Sigmoid colon (tissue), 7 donors: ENCODE data around the gene RMRP. TPM values are rescaled to one million over a fixed set of nuclear protein-coding genes. Genes with fewer than 3 reads are reported as not detected.

ENCODE experiments used
- DNase-seq: peaks from one replicate; pipeline ENCODE4 v3.0.0-alpha.2; 2019
- H3K27ac ChIP-seq, 4 donors: fragments of 200-600 bp; sonication (generic); one replicate each; pipeline ENCODE4 v1.5.1; 2016 to 2019; ENCODE audit warnings: mild to moderate bottlenecking in 1 of 4
- H3K27me3 ChIP-seq, 3 donors: fragments of 200-600 bp; sonication (generic); one replicate each; pipeline ENCODE4 v1.5.1; 2019; ENCODE audit warnings: mild to moderate bottlenecking in 1 of 3
- H3K36me3 ChIP-seq, 4 donors: fragments of 200-600 bp; sonication (generic); one replicate each; pipeline ENCODE4 v1.5.1; 2016 to 2019
- H3K4me1 ChIP-seq, 4 donors: fragments of 200-600 bp; sonication (generic); one replicate each; pipeline ENCODE4 v1.5.1; 2017 to 2019
- H3K4me3 ChIP-seq, 4 donors: fragments of 200-600 bp; sonication (generic); one replicate each; pipeline ENCODE4 v1.5.1; 2017 to 2019; ENCODE audit warnings: mild to moderate bottlenecking in 2 of 4, moderate library complexity in 1 of 4
- H3K9me3 ChIP-seq, 4 donors: fragments of 200-600 bp in 3 of 4; sonication (generic) in 3 of 4; one replicate each; pipeline versions ENCODE4 v1.5.1 to v1.6.1; 2013 to 2019
- EP300 ChIP-seq, 4 donors: sonication (generic); formaldehyde crosslinking; IDR thresholded peaks; one replicate each; pipeline ENCODE4 v1.6.1; 2017; ENCODE audit warnings: antibody characterized with exemption in 4 of 4
- POLR2A ChIP-seq, 2 donors: fragments of 450-650 bp; IDR thresholded peaks; one replicate each; pipeline ENCODE4 v1.6.1; 2016; ENCODE audit warnings: antibody characterized with exemption in 2 of 2, mild to moderate bottlenecking in 2 of 2, moderate library complexity in 2 of 2
- POLR2AphosphoS5 ChIP-seq, 4 donors: sonication (generic); formaldehyde crosslinking; IDR thresholded peaks; one replicate each; pipeline ENCODE4 v1.6.1; 2017; ENCODE audit warnings: antibody characterized with exemption in 4 of 4
- WGBS, 2 donors: extraction: QIAGEN DNeasy Blood & Tissue Kit; methylation state at CpG; one replicate each; pipeline ENCODE4 v1.1.7; 2013; 5-methylcytosine and 5-hydroxymethylcytosine counted together
- intact Hi-C: fragments of 100-400 bp; cut with DNase I; formaldehyde crosslinking; loops from one replicate; pipeline ENCODE4 v1.15.1; 2023
- polyA plus RNA-seq, 3 donors: library from polyadenylated mRNA; stranded (reverse); fragments of 200-250 nt; gene quantifications; one replicate each; pipeline ENCODE4 v1.2.3, GENCODE V29; 2013
- total RNA-seq, 4 donors: library from RNA; depleted of rRNA; stranded (reverse); fragments of >200 nt; gene quantifications; one replicate each; pipeline ENCODE4 v1.1.0, GENCODE V29; 2016
- TF ChIP-seq, protein P1 (sequence below), 4 experiments: fragments of 450-650 bp in 3 of 4; fragments of 200-600 bp in 1 of 4; IDR thresholded peaks; one replicate each; pipeline ENCODE4 v1.5.1; 2016 to 2019; ENCODE audit warnings: antibody characterized with exemption in 4 of 4, mild to moderate bottlenecking in 3 of 4, moderate library complexity in 2 of 4
- donor health status: healthy with polysubstance abuse.
- donor health status: Bipolar disorder and iron deficiency.
- donor health status: healthy.

Gene RMRP
- total and polyA plus RNA-seq, 7 donors, result 480 to 26,387 (median 4,377) TPM; not detected in 2

DNA sequence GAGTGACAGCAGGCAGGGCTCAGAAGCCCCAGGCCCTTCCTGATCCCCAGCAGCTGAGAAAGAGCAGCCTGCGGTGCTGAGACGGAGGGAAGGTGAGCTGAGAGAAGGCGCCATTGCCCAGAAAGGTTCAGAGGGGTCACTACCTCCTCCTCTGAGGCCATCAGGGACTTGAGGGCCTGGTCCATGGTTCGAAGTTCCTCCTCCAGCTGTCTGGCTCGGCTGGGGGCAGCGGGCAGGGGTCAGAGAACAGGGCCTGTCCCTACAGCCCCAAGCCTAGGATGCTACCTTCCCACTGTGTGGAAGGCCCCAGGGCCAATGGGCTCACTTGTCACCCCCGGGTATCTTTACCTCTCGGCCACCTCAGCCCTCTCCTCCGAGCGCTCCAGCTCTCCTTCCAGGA lies 27.1 kb upstream of the RMRP start:
- 95 to 96% methylated on average over 10 of the region's 10 CpGs for WGBS, 2 donors
- TF ChIP-seq POLR2A (IDR thresholded peaks at IDR 0.05), result no peak
- peak in 1 of 4 donors; percentile 6 for TF ChIP-seq POLR2AphosphoS5 (IDR thresholded peaks at IDR 0.05)
- DNase-seq, result no peak
- intact Hi-C loops, result no loop called here
- peak overlapping the region; percentile 95 to 100 (median 98) for H3K27ac ChIP-seq
- no peaks in the 10 kb centered on the region for H3K9me3 ChIP-seq
- H3K4me3 ChIP-seq, result peak overlapping the region; percentile 32 to 97 (median 91)
- no peaks in the 10 kb centered on the region for H3K27me3 ChIP-seq
- H3K36me3 ChIP-seq, result peaks cover 34 to 69% (median 57%) of the 10 kb centered on the region in 4 donors
- peaks cover 0 to 66% (median 46%) of the 10 kb centered on the region in 4 donors for H3K4me1 ChIP-seq

DNA sequence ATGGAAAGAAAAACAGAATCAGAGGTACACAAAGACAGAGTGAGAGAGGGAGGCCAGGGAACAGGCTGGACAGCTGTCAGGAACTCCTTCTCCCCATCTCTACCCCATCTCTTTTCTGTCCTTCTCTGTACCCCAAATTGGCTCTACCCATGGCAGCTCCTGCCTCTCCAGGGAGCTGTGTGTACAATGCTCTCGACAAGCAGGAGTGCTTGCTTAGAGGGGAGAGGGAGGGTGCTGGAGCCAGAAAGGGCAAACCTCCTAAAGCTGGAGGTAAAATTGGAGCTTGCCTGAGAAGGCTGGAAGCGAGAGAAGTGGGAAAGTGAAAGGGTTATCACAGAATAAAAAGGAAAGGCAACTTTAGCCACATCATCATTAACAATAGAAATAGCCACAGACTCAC lies 25.5 kb upstream of the RMRP start:
- Histone ChIP-seq H3K4me1 (peaks cover 0 to 64% (median 46%) of the 10 kb centered on the region in 4 donors), H3K36me3 (peaks cover 34 to 64% (median 52%) of the 10 kb centered on the region in 4 donors), H3K9me3 (no peaks in the 10 kb centered on the region), H3K27ac (peak overlapping the region; percentile 95 to 100 (median 98)), H3K27me3 (no peaks in the 10 kb centered on the region), H3K4me3 (peak overlapping the region in 2 of 4 donors; percentile 88 to 97)
- intact Hi-C loops, result no loop called here
- DNase-seq, result no peak
- WGBS, 2 donors, result 81% methylated on average over 2 of the region's 2 CpGs
- TF ChIP-seq POLR2A (IDR thresholded peaks at IDR 0.05), result no peak
- no peak for TF ChIP-seq POLR2AphosphoS5 (IDR thresholded peaks at IDR 0.05)
- TF ChIP-seq, protein P1, sequence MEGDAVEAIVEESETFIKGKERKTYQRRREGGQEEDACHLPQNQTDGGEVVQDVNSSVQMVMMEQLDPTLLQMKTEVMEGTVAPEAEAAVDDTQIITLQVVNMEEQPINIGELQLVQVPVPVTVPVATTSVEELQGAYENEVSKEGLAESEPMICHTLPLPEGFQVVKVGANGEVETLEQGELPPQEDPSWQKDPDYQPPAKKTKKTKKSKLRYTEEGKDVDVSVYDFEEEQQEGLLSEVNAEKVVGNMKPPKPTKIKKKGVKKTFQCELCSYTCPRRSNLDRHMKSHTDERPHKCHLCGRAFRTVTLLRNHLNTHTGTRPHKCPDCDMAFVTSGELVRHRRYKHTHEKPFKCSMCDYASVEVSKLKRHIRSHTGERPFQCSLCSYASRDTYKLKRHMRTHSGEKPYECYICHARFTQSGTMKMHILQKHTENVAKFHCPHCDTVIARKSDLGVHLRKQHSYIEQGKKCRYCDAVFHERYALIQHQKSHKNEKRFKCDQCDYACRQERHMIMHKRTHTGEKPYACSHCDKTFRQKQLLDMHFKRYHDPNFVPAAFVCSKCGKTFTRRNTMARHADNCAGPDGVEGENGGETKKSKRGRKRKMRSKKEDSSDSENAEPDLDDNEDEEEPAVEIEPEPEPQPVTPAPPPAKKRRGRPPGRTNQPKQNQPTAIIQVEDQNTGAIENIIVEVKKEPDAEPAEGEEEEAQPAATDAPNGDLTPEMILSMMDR (IDR thresholded peaks at IDR 0.05), result no peak
- TF ChIP-seq EP300 (IDR thresholded peaks at IDR 0.05), result no peak

GRCh38 chr9:35682520-35683315 lies 24.9 kb upstream of the RMRP start:
- TF ChIP-seq POLR2A (IDR thresholded peaks at IDR 0.05) (no peak), POLR2AphosphoS5 (IDR thresholded peaks at IDR 0.05) (peak; percentile 26 to 62 (median 53))
- intact Hi-C loops, result no loop called here
- DNase-seq, result no peak
- Histone ChIP-seq H3K4me3 (peak overlapping the region in 2 of 4 donors; percentile 88 to 97), H3K36me3 (peaks cover 34 to 58% (median 50%) of the 10 kb centered on the region in 4 donors), H3K9me3 (no peaks in the 10 kb centered on the region), H3K27ac (peak overlapping the region; percentile 95 to 100 (median 98)), H3K4me1 (peaks cover 0 to 58% (median 46%) of the 10 kb centered on the region in 4 donors), H3K27me3 (no peaks in the 10 kb centered on the region)
- WGBS, 2 donors, result 89 to 92% methylated on average over 10 of the region's 10 CpGs

DNA sequence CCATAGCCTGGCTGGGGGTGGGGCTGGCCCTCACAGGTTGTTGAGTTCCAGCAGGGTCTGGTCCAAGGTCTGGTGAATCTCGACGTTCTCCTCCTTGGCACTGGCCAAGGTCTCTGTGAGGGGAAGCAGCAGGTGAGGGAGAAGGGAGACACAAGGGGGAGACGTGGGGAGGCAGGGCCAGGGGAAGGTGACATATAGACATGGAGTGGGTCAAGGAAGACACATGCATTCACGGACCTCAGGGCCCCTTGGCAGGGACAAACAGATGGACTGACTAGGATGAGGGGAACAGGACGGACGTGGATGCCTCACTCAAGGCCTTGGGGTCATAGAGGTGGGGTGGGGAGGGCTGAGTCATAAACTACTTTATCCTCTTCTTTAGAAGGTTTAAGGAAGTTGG lies 24.2 kb upstream of the RMRP start:
- Histone ChIP-seq H3K9me3 (no peaks in the 10 kb centered on the region), H3K4me3 (no peak overlapping the region), H3K36me3 (peaks cover 34 to 52% (median 47%) of the 10 kb centered on the region in 4 donors), H3K4me1 (peaks cover 0 to 52% (median 46%) of the 10 kb centered on the region in 4 donors), H3K27ac (peak overlapping the region; percentile 95 to 100 (median 98)), H3K27me3 (no peaks in the 10 kb centered on the region)
- 83 to 87% methylated on average over 6 of the region's 6 CpGs for WGBS, 2 donors
- intact Hi-C loops, result no loop called here
- TF ChIP-seq EP300 (IDR thresholded peaks at IDR 0.05), result no peak
- peak; percentile 9 to 53 (median 46) for TF ChIP-seq POLR2AphosphoS5 (IDR thresholded peaks at IDR 0.05)
- peak; percentile 76 for DNase-seq

GRCh38 chr9:35681341-35682002 lies 23.7 kb upstream of the RMRP start:
- 71 to 81% methylated on average over 3 of the region's 3 CpGs for WGBS, 2 donors
- TF ChIP-seq EP300 (IDR thresholded peaks at IDR 0.05) (no peak), POLR2AphosphoS5 (IDR thresholded peaks at IDR 0.05) (peak in 3 of 4 donors; percentile 4 to 72 (median 70))
- TF ChIP-seq, protein P1 (IDR thresholded peaks at IDR 0.05), result no peak
- no peaks in the 10 kb centered on the region for H3K27me3 ChIP-seq
- peak overlapping the region; percentile 95 to 100 (median 98) for H3K27ac ChIP-seq
- H3K36me3 ChIP-seq, result peaks cover 34 to 48% (median 42%) of the 10 kb centered on the region in 4 donors
- H3K4me1 ChIP-seq, result peaks cover 0 to 52% (median 45%) of the 10 kb centered on the region in 4 donors
- H3K4me3 ChIP-seq, result no peak overlapping the region
- intact Hi-C loops, result no loop called here
- no peaks in the 10 kb centered on the region for H3K9me3 ChIP-seq
- DNase-seq, result no peak
